K562 (cell line): ENCODE measurements around the gene FTH1. TPM values are rescaled to one million over a fixed set of nuclear protein-coding genes. Genes with fewer than 3 reads are reported as not detected.
A peak's percentile ranks its signal among the peaks of the same experiment; 100 is the strongest.

Source experiments
- BCOR ChIP-seq: fragments of 450-650 bp; IDR thresholded peaks from 2 replicates; pipeline ENCODE4 v1.6.1; 2016
- NFE2L1 ChIP-seq: fragments of 450-650 bp; IDR thresholded peaks from 2 replicates; pipeline ENCODE4 v1.6.1; 2016; ENCODE audit warnings: missing genetic modification characterization, low read depth, mild to moderate bottlenecking, missing compliant biosample characterization, moderate library complexity, borderline replicate concordance
- NUFIP1 ChIP-seq: fragments of 450-650 bp; IDR thresholded peaks from 2 replicates; pipeline ENCODE4 v1.6.1; 2018; ENCODE audit not compliant: partially characterized antibody
- ZNF134 ChIP-seq: fragments of 250-450 bp; sonication (Bioruptor Pico); conservative IDR thresholded peaks from 2 replicates; pipeline ENCODE4 v1.4.0; 2020
- ZNF165 ChIP-seq: fragments of 250-450 bp; sonication (Bioruptor Pico); IDR thresholded peaks from 2 replicates; pipeline ENCODE4 v1.4.0; 2020; ENCODE audit warnings: borderline replicate concordance
- ZNF24 ChIP-seq: fragments of 450-650 bp; IDR thresholded peaks from 2 replicates; pipeline ENCODE4 v1.6.1; 2016
- ZNF589 ChIP-seq: fragments of 200-800 bp; sonication (Bioruptor generic); IDR thresholded peaks from 2 replicates; pipeline ENCODE4 v1.6.1; 2016; ENCODE audit warnings: low read depth, missing genetic modification characterization, missing compliant biosample characterization
- polyA plus RNA-seq, 8 experiments: library from polyadenylated mRNA; depleted of rRNA in 4 of 8; stranded (reverse) in 5 of 8; unstranded in 3 of 8; fragments of >200 nt; fragmentation: Nextera tagmentation in 2 of 8; fragmentation: Illumina TruSeq in 1 of 8; extraction: Ambion mirVana in 2 of 8; extraction: Trizol in 1 of 8; gene quantifications; 2 replicates each; pipeline versions ENCODE4 v1.2.1 to v1.2.3, GENCODE V29; 2011 to 2014; ENCODE audit warnings: inconsistent platforms in 1 of 8, missing spikeins in 1 of 8
- total RNA-seq, 7 experiments: library from RNA; depleted of rRNA in 6 of 7; stranded (reverse); fragments of >200 nt in 6 of 7; fragmentation: Illumina TruSeq in 2 of 7; extraction: Trizol in 2 of 7; gene quantifications; 2 replicates each; pipeline versions ENCODE4 v1.2.1 to v1.2.3, GENCODE V29; 2011 to 2021; ENCODE audit warnings: low replicate concordance in 1 of 7
- TF ChIP-seq, protein P1 (sequence below): fragments of 450-650 bp; IDR thresholded peaks from 2 replicates; pipeline ENCODE4 v1.6.1; 2016; ENCODE audit warnings: mild to moderate bottlenecking, moderate library complexity
- TF ChIP-seq, protein P2 (sequence below), 2 experiments: fragments of 450-650 bp; IDR thresholded peaks; 2 replicates each; pipeline ENCODE4 v1.6.1; 2018; ENCODE audit warnings: mild to moderate bottlenecking in 2 of 2, low read depth in 1 of 2; ENCODE audit not compliant: partially characterized antibody in 2 of 2
- TF ChIP-seq, protein P3 (sequence below): IDR thresholded peaks from 2 replicates; pipeline ENCODE4 v1.6.1; 2016; ENCODE audit warnings: missing genetic modification characterization, missing compliant biosample characterization

FTH1 gene
- total and polyA plus RNA-seq, 9 of the 15 experiments (the other 6 are each of a cell fraction or from before 2014, with no cell fraction given): 370 to 3,146 (median 802) TPM

DNA sequence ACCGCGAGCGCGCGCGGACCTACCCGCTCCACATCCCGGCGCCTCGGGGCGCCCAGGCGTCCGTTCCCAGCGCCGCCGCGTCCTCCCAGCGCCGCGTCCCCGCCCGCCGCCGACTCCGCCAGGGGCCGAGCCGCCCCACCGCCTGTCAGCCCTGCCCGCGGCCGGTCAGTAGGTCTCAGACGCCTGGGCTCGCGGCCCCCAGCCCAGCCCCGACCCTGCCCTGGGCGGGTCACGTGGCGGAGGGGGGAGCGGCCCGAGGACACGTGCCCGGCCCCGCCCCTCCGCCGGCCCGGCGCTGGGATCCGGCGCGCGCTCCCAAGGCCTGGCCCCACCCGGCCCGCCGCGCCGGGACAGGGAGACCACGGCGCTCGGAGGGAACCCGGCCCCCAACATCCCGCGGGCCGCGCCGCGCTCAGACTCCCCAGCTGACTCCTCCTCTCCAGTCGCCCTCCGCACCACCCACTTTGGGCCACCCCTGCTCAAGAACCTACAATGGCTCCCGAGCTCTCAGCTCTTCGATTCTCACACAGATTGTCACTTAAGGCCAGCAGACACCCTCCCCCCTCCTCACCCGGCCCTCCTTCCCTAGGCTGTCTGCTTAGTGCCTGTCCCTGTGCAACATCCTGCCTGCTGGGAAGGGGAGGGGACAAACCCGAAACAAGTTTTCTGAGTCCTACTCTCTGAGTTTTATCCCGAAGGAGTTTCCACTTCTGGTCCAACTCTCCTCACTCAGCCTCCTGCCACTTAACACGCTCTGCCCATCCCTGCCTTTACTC is 49.9 kb downstream of the FTH1 start, which contains the start of gene RAB3IL1 (continued):
- TF ChIP-seq, protein P1, sequence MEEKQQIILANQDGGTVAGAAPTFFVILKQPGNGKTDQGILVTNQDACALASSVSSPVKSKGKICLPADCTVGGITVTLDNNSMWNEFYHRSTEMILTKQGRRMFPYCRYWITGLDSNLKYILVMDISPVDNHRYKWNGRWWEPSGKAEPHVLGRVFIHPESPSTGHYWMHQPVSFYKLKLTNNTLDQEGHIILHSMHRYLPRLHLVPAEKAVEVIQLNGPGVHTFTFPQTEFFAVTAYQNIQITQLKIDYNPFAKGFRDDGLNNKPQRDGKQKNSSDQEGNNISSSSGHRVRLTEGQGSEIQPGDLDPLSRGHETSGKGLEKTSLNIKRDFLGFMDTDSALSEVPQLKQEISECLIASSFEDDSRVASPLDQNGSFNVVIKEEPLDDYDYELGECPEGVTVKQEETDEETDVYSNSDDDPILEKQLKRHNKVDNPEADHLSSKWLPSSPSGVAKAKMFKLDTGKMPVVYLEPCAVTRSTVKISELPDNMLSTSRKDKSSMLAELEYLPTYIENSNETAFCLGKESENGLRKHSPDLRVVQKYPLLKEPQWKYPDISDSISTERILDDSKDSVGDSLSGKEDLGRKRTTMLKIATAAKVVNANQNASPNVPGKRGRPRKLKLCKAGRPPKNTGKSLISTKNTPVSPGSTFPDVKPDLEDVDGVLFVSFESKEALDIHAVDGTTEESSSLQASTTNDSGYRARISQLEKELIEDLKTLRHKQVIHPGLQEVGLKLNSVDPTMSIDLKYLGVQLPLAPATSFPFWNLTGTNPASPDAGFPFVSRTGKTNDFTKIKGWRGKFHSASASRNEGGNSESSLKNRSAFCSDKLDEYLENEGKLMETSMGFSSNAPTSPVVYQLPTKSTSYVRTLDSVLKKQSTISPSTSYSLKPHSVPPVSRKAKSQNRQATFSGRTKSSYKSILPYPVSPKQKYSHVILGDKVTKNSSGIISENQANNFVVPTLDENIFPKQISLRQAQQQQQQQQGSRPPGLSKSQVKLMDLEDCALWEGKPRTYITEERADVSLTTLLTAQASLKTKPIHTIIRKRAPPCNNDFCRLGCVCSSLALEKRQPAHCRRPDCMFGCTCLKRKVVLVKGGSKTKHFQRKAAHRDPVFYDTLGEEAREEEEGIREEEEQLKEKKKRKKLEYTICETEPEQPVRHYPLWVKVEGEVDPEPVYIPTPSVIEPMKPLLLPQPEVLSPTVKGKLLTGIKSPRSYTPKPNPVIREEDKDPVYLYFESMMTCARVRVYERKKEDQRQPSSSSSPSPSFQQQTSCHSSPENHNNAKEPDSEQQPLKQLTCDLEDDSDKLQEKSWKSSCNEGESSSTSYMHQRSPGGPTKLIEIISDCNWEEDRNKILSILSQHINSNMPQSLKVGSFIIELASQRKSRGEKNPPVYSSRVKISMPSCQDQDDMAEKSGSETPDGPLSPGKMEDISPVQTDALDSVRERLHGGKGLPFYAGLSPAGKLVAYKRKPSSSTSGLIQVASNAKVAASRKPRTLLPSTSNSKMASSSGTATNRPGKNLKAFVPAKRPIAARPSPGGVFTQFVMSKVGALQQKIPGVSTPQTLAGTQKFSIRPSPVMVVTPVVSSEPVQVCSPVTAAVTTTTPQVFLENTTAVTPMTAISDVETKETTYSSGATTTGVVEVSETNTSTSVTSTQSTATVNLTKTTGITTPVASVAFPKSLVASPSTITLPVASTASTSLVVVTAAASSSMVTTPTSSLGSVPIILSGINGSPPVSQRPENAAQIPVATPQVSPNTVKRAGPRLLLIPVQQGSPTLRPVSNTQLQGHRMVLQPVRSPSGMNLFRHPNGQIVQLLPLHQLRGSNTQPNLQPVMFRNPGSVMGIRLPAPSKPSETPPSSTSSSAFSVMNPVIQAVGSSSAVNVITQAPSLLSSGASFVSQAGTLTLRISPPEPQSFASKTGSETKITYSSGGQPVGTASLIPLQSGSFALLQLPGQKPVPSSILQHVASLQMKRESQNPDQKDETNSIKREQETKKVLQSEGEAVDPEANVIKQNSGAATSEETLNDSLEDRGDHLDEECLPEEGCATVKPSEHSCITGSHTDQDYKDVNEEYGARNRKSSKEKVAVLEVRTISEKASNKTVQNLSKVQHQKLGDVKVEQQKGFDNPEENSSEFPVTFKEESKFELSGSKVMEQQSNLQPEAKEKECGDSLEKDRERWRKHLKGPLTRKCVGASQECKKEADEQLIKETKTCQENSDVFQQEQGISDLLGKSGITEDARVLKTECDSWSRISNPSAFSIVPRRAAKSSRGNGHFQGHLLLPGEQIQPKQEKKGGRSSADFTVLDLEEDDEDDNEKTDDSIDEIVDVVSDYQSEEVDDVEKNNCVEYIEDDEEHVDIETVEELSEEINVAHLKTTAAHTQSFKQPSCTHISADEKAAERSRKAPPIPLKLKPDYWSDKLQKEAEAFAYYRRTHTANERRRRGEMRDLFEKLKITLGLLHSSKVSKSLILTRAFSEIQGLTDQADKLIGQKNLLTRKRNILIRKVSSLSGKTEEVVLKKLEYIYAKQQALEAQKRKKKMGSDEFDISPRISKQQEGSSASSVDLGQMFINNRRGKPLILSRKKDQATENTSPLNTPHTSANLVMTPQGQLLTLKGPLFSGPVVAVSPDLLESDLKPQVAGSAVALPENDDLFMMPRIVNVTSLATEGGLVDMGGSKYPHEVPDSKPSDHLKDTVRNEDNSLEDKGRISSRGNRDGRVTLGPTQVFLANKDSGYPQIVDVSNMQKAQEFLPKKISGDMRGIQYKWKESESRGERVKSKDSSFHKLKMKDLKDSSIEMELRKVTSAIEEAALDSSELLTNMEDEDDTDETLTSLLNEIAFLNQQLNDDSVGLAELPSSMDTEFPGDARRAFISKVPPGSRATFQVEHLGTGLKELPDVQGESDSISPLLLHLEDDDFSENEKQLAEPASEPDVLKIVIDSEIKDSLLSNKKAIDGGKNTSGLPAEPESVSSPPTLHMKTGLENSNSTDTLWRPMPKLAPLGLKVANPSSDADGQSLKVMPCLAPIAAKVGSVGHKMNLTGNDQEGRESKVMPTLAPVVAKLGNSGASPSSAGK: no peak
- TF ChIP-seq, protein P2, sequence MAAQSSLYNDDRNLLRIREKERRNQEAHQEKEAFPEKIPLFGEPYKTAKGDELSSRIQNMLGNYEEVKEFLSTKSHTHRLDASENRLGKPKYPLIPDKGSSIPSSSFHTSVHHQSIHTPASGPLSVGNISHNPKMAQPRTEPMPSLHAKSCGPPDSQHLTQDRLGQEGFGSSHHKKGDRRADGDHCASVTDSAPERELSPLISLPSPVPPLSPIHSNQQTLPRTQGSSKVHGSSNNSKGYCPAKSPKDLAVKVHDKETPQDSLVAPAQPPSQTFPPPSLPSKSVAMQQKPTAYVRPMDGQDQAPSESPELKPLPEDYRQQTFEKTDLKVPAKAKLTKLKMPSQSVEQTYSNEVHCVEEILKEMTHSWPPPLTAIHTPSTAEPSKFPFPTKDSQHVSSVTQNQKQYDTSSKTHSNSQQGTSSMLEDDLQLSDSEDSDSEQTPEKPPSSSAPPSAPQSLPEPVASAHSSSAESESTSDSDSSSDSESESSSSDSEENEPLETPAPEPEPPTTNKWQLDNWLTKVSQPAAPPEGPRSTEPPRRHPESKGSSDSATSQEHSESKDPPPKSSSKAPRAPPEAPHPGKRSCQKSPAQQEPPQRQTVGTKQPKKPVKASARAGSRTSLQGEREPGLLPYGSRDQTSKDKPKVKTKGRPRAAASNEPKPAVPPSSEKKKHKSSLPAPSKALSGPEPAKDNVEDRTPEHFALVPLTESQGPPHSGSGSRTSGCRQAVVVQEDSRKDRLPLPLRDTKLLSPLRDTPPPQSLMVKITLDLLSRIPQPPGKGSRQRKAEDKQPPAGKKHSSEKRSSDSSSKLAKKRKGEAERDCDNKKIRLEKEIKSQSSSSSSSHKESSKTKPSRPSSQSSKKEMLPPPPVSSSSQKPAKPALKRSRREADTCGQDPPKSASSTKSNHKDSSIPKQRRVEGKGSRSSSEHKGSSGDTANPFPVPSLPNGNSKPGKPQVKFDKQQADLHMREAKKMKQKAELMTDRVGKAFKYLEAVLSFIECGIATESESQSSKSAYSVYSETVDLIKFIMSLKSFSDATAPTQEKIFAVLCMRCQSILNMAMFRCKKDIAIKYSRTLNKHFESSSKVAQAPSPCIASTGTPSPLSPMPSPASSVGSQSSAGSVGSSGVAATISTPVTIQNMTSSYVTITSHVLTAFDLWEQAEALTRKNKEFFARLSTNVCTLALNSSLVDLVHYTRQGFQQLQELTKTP (IDR thresholded peaks at IDR 0.05; ENCODE audit: low read depth in 1 of 2, partially characterized antibody in 2 of 2): no peak
- TF ChIP-seq, protein P3, sequence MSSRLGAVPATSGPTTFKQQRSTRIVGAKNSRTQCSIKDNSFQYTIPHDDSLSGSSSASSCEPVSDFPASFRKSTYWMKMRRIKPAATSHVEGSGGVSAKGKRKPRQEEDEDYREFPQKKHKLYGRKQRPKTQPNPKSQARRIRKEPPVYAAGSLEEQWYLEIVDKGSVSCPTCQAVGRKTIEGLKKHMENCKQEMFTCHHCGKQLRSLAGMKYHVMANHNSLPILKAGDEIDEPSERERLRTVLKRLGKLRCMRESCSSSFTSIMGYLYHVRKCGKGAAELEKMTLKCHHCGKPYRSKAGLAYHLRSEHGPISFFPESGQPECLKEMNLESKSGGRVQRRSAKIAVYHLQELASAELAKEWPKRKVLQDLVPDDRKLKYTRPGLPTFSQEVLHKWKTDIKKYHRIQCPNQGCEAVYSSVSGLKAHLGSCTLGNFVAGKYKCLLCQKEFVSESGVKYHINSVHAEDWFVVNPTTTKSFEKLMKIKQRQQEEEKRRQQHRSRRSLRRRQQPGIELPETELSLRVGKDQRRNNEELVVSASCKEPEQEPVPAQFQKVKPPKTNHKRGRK (tag): no peak
- TF ChIP-seq ZNF589: no peak
- no peak for TF ChIP-seq ZNF134 (CRISPR knock-in tag)
- peak; percentile 99 for TF ChIP-seq BCOR
- no peak for TF ChIP-seq ZNF165 (CRISPR knock-in tag)
- no peak for TF ChIP-seq NUFIP1
- TF ChIP-seq NFE2L1 (tag): no peak
- no peak for TF ChIP-seq ZNF24
